Thyroid gland (tissue), 4 donors: Measurements from ENCODE around the gene PANK2. TPM values are rescaled to one million over a fixed set of nuclear protein-coding genes. Genes with fewer than 3 reads are reported as not detected.

Source experiments
- DNase-seq, 2 donors: peaks; one replicate each; pipeline ENCODE4 v3.0.0-alpha.2; 2019
- H3K27ac ChIP-seq, 3 donors: fragments of 200-600 bp; sonication (generic); 1 replicate in 2 of 3; 2 replicates in 1 of 3; pipeline ENCODE4 v1.5.1; 2016 to 2019; ENCODE audit warnings: mild to moderate bottlenecking in 1 of 3, moderate library complexity in 1 of 3
- H3K27me3 ChIP-seq: fragments of 200-600 bp; sonication (generic); one replicate; pipeline ENCODE4 v1.5.1; 2019
- H3K36me3 ChIP-seq, 2 donors: fragments of 200-600 bp; sonication (generic); one replicate each; pipeline ENCODE4 v1.5.1; 2016 to 2019
- H3K4me1 ChIP-seq, 2 donors: fragments of 200-600 bp; sonication (generic); one replicate each; pipeline ENCODE4 v1.5.1; 2017 to 2019
- H3K4me3 ChIP-seq, 3 donors: fragments of 200-600 bp; sonication (generic); replicated peaks in 1 of 3; 1 replicate in 2 of 3; 2 replicates in 1 of 3; pipeline ENCODE4 v1.5.1; 2016; ENCODE audit warnings: mild to moderate bottlenecking in 1 of 3
- H3K9me3 ChIP-seq: fragments of 200-600 bp; sonication (generic); one replicate; pipeline ENCODE4 v1.5.1; 2017
- POLR2A ChIP-seq, 2 donors: fragments of 450-650 bp; IDR thresholded peaks; one replicate each; pipeline ENCODE4 v1.6.1; 2017; ENCODE audit warnings: antibody characterized with exemption in 2 of 2, mild to moderate bottlenecking in 2 of 2, moderate library complexity in 1 of 2
- WGBS, 2 donors: methylation state at CpG; one replicate each; pipeline ENCODE4 v1.1.5; 2017; 5-methylcytosine and 5-hydroxymethylcytosine counted together
- intact Hi-C: fragments of 100-400 bp; cut with DNase I; formaldehyde crosslinking; loops from one replicate; pipeline ENCODE4 v1.15.1; 2023
- total RNA-seq, 4 donors: library from RNA; depleted of rRNA; stranded (reverse); fragments of >200 nt; gene quantifications; one replicate each; pipeline ENCODE4 v1.2.3, GENCODE V29; 2016
- TF ChIP-seq, protein P1 (sequence below), 6 experiments: fragments of 200-600 bp in 3 of 6; fragments of 450-650 bp in 3 of 6; sonication (generic) in 3 of 6; IDR thresholded peaks; one replicate each; pipeline ENCODE4 v1.5.1; 2016 to 2019; ENCODE audit warnings: antibody characterized with exemption in 6 of 6, mild to moderate bottlenecking in 2 of 6, inconsistent platforms in 1 of 6, moderate library complexity in 1 of 6

PANK2 gene
- total RNA-seq, 4 donors from 2014 or later, result 52.3 to 63.4 (median 61.4) TPM

- Histone ChIP-seq H3K36me3 (peaks cover 10 to 11% of the 10 kb centered on the region in 2 donors), H3K27me3 (no peaks in the 10 kb centered on the region), H3K27ac (peak overlapping the region in 2 of 3 donors; percentile 19 to 27), H3K4me3 (no peak overlapping the region), H3K9me3 (no peaks in the 10 kb centered on the region), H3K4me1 (peaks cover 38 to 55% of the 10 kb centered on the region in 2 donors)
- intact Hi-C loops, result no loop called here
- no peak for DNase-seq
- TF ChIP-seq, protein P1, sequence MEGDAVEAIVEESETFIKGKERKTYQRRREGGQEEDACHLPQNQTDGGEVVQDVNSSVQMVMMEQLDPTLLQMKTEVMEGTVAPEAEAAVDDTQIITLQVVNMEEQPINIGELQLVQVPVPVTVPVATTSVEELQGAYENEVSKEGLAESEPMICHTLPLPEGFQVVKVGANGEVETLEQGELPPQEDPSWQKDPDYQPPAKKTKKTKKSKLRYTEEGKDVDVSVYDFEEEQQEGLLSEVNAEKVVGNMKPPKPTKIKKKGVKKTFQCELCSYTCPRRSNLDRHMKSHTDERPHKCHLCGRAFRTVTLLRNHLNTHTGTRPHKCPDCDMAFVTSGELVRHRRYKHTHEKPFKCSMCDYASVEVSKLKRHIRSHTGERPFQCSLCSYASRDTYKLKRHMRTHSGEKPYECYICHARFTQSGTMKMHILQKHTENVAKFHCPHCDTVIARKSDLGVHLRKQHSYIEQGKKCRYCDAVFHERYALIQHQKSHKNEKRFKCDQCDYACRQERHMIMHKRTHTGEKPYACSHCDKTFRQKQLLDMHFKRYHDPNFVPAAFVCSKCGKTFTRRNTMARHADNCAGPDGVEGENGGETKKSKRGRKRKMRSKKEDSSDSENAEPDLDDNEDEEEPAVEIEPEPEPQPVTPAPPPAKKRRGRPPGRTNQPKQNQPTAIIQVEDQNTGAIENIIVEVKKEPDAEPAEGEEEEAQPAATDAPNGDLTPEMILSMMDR (IDR thresholded peaks at IDR 0.05), result no peak
- TF ChIP-seq POLR2A (IDR thresholded peaks at IDR 0.05), result no peak
- WGBS, 2 donors, result 73 to 77% methylated on average over 10 of the region's 10 CpGs
These were observed 38.5 kb downstream of the PANK2 start for GRCh38 chr20:3927486-3928291.

GRCh38 chr20:3929713-3930060 lies 40.5 kb downstream of the PANK2 start:
- TF ChIP-seq POLR2A (IDR thresholded peaks at IDR 0.05), result no peak
- TF ChIP-seq, protein P1 (IDR thresholded peaks at IDR 0.05), result no peak
- H3K9me3 ChIP-seq, result no peaks in the 10 kb centered on the region
- H3K4me1 ChIP-seq, result peaks cover 31 to 52% of the 10 kb centered on the region in 2 donors
- DNase-seq, result no peak
- no peaks in the 10 kb centered on the region for H3K27me3 ChIP-seq
- WGBS, 2 donors, result 88 to 99% methylated on average over 2 of the region's 2 CpGs
- peaks cover 4 to 5% of the 10 kb centered on the region in 2 donors for H3K36me3 ChIP-seq
- H3K4me3 ChIP-seq, result no peak overlapping the region
- H3K27ac ChIP-seq, result peak overlapping the region in 2 of 3 donors; percentile 75 to 79
- intact Hi-C loops, result no loop called here

DNA sequence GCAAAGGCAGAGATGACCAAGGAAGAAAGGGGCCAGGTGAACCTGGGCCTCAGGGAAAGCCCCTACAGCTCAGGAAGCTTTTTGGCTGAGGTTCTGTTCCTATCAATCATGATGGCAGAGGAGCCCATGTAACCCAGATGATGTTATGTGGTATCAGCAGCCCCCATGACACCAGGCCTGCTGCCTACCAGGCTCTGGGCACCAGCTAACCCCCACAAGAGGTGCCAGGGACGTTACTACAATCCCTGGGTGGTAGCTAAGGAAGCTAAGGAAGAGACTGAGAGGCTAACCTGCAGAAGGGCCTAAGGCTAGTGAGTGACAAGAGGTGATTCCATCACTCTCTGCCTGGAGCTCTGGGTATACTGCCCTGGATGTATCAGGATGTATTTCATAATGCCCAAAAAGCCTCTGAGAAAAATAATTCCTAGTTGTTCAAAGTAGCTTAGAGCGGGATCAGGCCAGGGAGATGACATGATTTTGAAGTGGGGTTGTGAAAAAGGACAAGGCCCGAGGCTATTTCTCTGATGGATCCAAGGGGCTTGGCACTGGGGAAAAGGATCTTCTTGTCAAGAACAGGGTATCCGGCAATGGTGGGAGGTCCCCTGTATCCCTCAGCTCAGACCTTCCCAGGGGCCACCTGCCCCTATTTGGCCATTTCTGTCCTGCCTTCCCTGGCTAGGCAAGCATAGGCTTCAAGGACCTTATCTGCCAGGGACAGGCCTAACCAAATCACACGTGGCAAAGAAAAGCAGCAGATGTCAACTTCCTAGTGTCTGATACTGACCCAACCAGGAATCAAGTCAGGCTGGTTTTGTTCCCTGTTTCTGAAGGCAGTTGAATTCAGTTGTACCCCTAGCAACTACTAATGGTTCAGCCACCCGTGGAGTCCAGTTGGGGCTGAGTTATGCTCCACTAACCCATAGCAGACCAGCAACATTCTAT lies 41.3 kb downstream of the PANK2 start:
- 59 to 67% methylated on average over 6 of the region's 6 CpGs for WGBS, 2 donors
- peaks cover 39 to 61% of the 10 kb centered on the region in 2 donors for H3K4me1 ChIP-seq
- H3K27ac ChIP-seq, result peak overlapping the region; percentile 75 to 79 (median 79)
- DNase-seq, result peak; percentile 75 to 77
- no peaks in the 10 kb centered on the region for H3K36me3 ChIP-seq
- no peak overlapping the region for H3K4me3 ChIP-seq
- no peaks in the 10 kb centered on the region for H3K27me3 ChIP-seq
- H3K9me3 ChIP-seq, result no peaks in the 10 kb centered on the region
- TF ChIP-seq, protein P1 (IDR thresholded peaks at IDR 0.05), result no peak
- TF ChIP-seq POLR2A (IDR thresholded peaks at IDR 0.05), result peak in 1 of 2 donors; percentile 15
- intact Hi-C loops, result no loop called here

DNA sequence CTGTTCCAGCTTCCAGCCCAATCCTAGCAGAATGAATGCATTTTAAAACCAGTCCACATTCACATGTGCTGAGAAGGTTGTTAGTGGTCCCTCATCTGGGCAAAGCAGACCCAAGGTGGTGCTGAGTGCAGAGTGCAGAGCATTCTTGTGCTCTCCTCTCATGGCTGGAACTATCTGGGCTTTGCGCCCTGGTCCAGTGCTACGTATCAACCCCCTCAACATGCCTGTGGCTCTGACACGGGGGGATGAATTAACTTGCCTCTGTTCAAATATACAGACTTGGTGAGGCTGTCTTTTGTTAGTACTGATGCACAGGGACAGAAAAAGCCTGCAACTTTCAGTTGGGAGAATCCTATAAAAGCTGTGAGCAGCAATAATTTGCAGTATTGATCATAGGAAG lies 42.5 kb downstream of the PANK2 start:
- H3K27ac ChIP-seq, result peak overlapping the region; percentile 75 to 79 (median 79)
- no peak overlapping the region for H3K4me3 ChIP-seq
- WGBS, 2 donors, result 69 to 78% methylated on average over 3 of the region's 3 CpGs

More for the DNA sequence above, 42.5 kb downstream of the PANK2 start:
- Histone ChIP-seq H3K4me1 (peaks cover 47 to 72% of the 10 kb centered on the region in 2 donors), H3K36me3 (no peaks in the 10 kb centered on the region), H3K27me3 (no peaks in the 10 kb centered on the region), H3K9me3 (no peaks in the 10 kb centered on the region)
- no peak for DNase-seq
- TF ChIP-seq, protein P1 (IDR thresholded peaks at IDR 0.05), result no peak
- intact Hi-C loops, result no loop called here
